TTC549 (cell line): ENCODE measurements around the gene ZNF513.

Source experiments
- FAIRE-seq: peaks from 2 replicates; lab custom pipeline; 2012; peaks lifted over from hg19 to GRCh38; lab: Jason Lieb, UNC

The ZNF513 gene

GRCh38 chr2:27381577-27382181 lies 1.1 kb upstream of the ZNF513 start:
- FAIRE-seq = no peak

DNA sequence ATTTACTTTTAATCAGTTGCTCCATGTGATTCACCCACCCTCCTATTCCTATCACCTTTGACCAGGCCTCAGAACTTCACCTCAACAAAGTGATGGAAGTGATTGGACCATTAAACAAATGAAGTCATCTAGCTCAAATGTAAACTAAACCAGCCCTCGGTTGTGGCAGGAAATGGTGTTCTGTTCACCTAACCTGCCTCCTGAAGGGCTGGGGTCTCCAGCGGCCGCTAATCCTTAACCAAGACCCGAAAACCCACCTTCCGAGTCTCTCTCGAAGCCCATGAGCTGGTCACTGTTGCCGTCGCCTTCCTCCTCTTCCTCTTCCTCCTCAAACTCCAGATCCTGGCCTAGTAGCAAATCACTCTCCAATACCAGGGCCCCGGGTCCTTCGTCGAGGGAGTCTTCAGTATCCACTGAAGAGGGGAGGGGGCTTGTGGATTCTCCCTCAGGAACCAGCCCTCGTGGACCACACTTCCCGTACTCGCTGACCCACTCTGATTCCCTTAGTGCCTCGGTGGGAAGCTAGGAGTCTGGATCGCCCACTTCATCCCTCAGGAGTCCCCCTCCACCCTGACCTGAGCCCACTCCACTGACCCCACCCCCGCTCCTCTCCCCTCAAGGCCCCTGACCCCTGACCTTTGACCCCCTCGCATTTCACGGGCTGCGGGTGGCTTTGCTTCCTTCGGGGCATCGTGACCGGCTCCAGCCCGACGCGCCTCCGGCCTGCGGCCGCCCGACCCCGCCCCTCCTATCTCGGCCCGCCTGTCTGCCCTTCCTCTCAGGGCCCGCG lies 503 bp downstream of the ZNF513 start:
- no peak for FAIRE-seq

- no peak for FAIRE-seq
These were observed 1.1 kb downstream of the ZNF513 start for GRCh38 chr2:27379383-27379835.

DNA sequence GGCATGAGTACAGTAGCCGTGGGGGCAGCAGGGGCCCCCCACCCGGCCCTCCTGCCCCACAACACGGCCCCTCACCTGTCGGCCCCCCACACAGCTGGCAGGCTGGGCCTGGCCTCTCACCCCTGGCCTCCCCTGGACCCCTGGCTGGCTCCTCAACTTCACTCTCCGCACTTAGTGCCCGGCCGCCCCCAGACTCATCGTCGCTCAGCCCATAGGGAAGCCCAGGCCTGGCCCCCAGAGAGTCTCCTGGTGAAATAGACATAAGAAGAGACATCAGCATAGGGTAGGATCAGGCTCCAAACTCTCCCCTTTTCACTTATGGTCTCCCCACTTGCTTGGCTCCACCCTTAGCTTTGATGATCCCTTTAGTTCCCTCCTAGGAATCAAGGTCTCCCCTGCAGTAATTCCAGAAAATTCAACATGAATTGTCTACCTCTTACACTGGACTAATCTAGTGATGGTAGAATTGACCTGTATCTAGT lies 1.7 kb downstream of the ZNF513 start:
- FAIRE-seq = no peak

DNA sequence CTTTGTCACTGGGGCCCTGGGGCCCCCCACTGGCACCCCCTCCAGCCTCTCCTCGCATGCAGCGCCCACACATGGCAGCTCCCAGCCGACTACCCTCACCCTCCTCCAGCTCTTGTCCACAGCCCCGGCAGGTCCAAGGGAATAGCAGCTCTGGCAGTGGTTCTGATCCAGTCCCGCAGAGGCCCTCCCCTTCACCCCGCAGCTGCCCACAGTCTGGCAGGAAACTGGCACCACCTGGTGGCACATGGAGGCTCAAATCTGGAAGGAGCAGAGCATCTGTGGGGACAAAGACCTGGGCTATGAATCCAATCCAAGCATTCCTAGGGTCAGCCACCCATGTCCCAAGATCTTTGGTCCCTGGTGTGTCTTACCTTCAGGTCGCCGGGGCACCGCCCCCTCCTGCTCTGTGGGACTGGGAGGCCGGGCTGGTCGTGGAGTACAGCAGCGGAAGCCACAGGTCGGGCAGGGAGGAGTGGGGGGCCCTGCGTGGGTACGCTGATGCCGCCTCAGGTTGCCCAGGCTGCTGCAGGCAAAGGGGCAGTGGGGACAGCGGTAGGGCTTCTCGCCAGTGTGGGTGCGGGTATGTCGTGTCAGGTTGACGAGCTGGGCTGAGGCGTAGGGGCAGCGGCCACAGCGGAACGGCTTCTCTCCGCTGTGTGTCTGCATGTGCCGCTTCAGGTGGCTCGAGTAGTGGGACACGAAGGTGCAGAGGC lies 2.3 kb downstream of the ZNF513 start:
- no peak for FAIRE-seq

DNA sequence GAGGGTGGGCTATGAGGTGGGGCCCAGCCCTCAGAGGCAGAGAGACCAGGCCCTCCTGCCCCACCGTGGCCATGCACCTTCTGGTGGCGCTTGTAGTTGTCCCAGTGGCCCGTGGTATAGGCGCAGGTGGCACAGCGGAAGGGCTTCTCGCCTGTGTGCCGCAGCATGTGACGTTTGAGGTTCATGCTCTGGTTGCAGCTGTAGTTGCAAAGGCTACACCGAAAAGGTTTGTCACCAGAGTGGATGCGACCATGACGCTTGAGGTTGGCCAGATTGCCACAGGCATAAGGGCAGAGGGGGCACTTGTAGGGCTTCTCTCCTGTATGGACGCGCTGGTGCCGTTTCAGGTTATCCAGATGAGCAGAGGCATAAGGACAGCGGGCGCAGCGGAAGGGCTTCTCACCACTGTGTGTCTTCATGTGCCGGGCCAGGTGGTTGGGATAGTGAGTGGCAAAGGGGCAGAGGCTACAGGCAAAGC lies 2.9 kb downstream of the ZNF513 start:
- FAIRE-seq = no peak

DNA sequence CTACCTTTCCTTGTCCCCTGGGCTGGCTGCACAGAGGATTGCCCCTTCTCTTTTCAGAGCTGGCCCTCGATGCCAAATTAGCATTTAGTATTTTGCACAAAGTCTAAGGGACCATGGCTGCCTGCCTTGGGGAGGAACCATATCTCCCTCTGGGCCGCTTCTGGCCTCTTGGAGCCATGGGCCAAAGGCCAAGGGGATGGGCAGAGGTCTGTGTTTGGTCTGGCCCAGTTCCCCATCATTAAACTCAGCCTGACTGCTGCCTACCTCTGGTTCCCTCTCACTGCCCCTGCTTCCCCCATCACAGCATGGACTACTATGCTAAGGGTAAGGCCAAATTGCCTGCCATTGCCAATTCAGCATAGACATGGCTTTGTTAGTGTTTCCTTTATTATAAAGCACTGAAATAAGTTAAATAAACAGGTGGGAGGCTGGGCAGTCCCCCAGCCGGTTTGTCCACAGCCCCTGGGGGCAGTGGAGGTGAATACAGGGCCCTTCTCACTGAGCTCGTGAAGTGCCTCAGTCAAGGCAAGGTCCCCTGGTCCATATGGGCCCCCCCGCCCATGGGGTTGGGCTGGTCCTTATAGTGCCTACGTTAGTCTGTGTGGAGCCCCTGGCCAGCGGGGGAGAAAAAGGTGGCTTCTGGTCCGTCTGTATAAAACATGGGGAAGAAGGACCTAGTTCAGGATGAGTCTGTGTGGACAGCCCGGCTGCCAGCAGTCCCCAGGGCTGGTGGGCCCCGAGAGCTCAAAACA lies 3.5 kb downstream of the ZNF513 start:
- FAIRE-seq = no peak

- no peak for FAIRE-seq
These were observed 4.2 kb downstream of the ZNF513 start for GRCh38 chr2:27376151-27376865.

DNA sequence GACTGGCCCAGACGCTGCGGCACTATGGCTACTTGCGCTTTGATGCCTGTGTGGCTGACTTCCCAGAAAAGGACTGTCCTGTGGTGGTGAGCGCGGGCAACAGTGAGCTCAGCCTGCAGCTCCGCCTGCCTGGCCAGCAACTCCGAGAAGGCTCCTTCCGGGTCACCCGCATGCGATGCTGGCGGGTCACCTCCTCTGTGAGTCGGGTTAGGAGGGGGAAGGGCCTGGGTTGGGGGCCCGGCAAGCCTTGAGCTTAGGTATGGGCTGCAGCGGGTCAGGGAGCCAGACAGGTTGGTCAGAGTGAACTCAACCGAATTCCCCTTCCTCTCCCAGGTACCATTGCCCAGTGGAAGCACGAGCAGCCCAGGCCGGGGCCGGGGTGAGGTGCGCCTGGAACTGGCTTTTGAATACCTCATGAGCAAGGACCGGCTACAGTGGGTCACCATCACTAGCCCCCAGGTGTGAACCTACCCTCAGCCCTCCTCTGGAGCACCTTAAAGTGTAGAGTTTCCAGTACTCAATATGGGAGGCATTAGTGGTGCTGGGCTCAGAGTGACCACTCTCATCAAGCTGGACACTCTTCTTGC lies 4.9 kb downstream of the ZNF513 start:
- no peak for FAIRE-seq

DNA sequence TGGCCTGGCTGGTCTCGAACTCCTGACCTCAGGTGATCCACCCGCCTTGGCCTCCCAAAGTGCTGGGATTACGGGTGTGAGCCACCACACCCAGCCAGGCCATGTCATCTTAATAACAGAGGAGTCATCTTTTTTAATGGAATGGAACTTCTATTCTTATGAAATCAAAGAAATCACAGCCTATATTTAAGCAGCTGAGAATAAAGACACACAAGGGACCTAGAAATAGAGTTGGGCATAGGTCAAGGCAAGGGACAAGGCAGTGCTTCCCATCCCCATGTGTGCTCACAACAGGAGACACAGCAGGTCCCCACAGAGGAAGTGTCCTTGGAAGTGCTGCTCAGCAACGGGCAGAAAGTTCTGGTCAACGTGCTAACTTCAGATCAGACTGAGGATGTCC lies 7.0 kb downstream of the ZNF513 start:
- no peak for FAIRE-seq

DNA sequence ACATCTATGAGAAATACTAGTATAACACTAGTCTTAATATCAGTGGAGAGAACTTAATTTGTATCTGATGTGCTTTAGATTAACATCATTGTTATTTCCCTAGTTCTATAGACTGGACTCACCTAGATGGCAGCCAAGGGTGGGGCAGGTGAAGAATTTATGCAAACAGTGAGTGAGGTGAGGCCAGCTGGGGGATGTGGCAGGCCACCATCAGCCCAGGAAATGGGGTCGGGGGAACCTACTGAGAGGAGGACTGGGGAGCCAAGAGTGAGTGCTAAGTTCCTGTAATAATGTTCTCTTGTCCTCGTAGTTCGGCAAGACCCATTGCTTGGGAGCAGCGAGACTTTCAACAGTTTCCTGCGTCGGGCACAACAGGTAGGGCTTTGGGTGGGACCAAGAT lies 7.6 kb downstream of the ZNF513 start:
- no peak for FAIRE-seq

DNA sequence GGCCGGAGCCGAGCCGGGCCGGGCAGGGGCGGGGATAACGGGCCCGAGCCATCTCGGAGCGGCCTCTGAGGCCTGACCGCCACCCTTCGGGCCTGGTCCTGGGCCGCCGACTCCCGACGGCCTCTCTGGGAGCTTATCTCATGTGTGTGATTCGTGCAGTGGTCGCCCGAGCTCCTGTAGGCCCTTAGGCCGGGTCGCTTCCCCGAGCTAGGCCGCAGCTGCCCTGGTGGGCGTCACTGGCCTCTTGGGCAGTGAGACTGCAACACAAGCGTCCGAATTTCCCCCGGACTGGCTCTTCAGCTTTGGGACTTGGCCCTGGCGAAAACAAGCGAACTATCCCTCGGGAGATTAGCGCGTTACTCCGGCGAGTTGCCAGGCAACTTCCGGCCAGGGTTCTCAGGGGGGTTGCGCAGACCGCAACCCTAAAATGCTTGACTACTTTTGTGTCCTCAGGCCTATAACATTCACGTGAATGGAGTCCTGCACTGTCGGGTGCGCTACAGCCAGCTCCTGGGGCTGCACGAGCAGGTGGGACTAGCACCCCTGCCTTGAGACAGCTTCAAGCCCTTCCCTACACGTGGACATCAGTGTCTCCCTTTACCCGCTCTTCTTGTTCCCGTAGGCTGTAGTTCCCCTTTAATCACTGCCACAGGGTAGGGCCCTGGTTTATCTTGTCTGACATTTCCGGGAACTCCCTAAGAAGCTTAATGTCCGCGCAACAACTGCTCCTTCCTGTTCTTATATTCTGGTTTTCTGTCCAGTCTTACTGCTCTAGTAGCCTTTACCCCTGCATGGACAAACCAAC lies 9.5 kb downstream of the ZNF513 start:
- no peak for FAIRE-seq

- FAIRE-seq = peak; percentile 92
These were observed 10.3 kb downstream of the ZNF513 start, which contains the start of the genes EIF2B4 and SNX17 for GRCh38 chr2:27370026-27370815. Gene EIF2B4 (minus strand): TSS chr2:27370338. CDS start chr2:27370314, 24 bp downstream. Gene SNX17 (plus strand): TSS chr2:27370616. CDS start chr2:27370744, 128 bp downstream.

DNA sequence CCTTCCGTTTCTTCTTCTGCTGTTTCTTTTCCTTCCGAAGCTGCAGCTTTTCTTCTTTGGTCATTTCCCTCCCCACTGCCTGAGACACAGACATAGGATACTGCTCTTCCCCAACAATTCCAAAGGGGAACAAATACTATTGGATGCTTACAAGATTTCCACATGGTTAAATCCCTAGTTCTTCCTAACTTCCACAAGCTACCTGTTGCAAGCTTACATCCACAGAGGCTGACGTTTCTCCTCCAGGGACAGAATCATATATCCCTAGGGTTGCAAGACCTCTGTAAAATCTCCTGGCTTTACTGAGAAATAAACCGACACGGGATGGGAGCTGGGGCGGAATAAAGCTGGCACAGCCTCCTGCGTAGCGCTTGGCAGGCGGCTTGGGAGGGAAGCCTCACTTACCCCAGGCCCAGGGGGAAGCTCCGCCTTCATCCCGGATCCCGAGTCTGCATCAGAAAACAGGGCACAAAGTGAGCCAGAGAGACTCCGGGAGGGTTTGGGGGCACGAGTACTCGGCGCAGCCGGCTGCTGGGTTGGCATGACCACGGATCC lies 11.0 kb downstream of the ZNF513 start:
- no peak for FAIRE-seq

GRCh38 chr2:27363933-27364332 lies 16.6 kb downstream of the ZNF513 start:
- no peak for FAIRE-seq

- no peak for FAIRE-seq
These were observed 17.7 kb downstream of the ZNF513 start for GRCh38 chr2:27362678-27363420.

DNA sequence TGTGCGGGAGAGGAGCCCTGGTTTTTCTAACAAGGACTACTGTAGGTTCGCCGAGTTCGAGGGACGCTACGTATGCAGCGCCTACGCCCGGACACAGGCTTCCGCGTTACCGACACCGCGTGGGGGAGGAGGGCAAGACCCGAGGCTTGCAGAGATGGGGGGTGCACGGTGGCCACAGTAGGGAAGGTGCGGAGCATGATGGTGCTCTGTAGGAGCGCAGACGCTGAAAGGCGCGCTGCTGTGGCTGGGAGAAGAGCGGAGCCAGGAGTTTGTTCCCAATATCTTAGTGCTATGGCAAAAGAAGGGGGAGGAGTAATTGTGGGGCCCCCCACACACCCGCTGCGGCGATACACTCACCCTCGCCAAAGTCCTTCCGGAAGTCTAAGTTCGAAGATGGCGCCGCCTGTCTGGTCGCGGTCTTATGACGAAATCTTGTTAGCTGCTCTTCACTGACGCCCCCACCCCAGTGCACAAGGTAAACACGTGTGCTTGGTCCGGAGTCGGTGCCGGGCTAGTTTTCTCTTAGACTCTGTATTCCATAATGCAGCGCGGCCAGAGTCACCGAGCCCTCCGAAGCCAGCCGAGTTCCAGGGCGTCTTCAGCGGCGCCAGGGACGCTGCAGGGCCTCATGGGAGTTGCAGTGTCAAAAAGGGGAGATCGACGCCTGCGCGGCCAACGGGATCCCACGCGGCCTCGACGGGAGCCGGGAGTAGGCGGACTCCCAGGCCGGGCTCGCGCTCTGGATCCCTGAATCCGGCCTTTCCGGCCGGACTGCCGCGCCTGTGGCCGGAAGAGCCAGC lies 24.0 kb downstream of the ZNF513 start, which contains the start of gene GTF3C2:
GTF3C2 (minus strand) TSS at position 383 of the 800 bp plus-strand sequence. CDS start 13,210 bp downstream, outside the sequence.
- FAIRE-seq = peak; percentile 96
